ENCODE data around the gene KDM2A. TPM values are rescaled to one million over a fixed set of nuclear protein-coding genes. Genes with fewer than 3 reads are reported as not detected.

KDM2A gene
- total RNA-seq, 1 experiment from 2014 or later: 36.1 TPM

DNA sequence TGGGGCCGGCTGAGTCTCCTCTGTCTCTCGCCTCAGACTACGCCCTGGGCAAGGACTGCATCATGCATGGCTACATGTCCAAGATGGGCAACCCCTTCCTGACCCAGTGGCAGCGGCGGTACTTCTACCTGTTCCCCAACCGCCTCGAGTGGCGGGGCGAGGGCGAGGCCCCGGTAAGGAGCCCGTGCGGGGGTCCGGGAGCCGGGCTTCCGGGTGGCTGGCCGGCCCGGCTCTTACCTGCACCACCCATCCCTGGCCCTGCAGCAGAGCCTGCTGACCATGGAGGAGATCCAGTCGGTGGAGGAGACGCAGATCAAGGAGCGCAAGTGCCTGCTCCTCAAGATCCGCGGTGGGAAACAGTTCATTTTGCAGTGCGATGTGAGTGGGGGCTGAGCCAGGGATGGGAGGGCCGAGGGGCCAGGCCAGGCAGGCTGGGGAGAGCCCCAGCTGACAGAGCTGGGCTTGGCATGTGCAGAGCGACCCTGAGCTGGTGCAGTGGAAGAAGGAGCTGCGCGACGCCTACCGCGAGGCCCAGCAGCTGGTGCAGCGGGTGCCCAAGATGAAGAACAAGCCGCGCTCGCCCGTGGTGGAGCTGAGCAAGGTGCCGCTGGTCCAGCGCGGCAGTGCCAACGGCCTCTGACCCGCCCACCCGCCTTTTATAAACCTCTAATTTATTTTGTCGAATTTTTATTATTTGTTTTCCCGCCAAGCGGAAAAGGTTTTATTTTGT is 165.9 kb downstream of the KDM2A start:
- DNase-seq (ENCODE audit: low read depth): no peak

DNA sequence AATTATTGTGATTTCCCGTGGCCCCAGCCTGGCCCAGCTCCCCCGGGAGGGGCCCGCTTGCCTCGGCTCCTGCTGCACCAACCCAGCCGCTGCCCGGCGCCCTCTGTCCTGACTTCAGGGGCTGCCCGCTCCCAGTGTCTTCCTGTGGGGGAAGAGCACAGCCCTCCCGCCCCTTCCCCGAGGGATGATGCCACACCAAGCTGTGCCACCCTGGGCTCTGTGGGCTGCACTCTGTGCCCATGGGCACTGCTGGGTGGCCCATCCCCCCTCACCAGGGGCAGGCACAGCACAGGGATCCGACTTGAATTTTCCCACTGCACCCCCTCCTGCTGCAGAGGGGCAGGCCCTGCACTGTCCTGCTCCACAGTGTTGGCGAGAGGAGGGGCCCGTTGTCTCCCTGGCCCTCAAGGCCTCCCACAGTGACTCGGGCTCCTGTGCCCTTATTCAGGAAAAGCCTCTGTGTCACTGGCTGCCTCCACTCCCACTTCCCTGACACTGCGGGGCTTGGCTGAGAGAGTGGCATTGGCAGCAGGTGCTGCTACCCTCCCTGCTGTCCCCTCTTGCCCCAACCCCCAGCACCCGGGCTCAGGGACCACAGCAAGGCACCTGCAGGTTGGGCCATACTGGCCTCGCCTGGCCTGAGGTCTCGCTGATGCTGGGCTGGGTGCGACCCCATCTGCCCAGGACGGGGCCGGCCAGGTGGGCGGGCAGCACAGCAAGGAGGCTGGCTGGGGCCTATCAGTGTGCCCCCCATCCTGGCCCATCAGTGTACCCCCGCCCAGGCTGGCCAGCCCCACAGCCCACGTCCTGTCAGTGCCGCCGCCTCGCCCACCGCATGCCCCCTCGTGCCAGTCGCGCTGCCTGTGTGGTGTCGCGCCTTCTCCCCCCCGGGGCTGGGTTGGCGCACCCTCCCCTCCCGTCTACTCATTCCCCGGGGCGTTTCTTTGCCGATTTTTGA is 166.8 kb downstream of the KDM2A start:
- DNase-seq (ENCODE audit: low read depth): no peak

DNA sequence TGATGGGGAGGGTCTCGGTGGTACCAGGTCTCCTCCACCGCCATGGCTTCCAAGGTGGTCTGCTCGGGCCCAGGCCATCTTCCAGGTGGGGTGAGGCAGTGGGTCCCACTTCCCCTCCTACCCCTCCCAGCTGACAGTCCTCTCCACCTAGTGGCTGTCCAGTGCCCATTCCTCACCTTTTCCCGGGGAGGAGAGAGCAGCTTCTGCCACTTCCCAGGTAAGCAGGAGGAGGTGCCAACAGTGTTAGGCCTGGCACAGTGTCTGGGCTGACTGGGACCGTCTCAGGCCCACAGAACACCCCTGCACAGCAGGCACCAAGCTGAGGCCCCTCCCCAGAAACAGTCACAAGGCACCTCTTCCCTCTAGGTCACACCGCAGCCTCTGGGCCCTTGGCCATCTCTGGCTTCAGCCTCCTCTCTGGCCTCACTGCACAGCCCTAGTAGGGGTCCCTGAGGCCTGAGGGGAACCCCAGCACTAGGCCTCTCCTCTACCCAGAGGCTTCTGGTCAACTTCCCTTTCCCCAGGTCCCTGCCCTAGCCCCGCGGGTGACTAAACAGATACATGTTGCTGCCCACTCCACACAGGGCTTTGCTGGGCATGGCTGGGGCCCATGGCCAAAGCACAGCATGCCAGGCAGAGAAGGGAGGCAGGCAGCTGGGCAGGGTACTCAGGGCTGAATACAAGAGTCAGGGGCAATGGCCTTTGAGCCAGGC is 167.7 kb downstream of the KDM2A start:
- no peak for DNase-seq (ENCODE audit: low read depth)

DNA sequence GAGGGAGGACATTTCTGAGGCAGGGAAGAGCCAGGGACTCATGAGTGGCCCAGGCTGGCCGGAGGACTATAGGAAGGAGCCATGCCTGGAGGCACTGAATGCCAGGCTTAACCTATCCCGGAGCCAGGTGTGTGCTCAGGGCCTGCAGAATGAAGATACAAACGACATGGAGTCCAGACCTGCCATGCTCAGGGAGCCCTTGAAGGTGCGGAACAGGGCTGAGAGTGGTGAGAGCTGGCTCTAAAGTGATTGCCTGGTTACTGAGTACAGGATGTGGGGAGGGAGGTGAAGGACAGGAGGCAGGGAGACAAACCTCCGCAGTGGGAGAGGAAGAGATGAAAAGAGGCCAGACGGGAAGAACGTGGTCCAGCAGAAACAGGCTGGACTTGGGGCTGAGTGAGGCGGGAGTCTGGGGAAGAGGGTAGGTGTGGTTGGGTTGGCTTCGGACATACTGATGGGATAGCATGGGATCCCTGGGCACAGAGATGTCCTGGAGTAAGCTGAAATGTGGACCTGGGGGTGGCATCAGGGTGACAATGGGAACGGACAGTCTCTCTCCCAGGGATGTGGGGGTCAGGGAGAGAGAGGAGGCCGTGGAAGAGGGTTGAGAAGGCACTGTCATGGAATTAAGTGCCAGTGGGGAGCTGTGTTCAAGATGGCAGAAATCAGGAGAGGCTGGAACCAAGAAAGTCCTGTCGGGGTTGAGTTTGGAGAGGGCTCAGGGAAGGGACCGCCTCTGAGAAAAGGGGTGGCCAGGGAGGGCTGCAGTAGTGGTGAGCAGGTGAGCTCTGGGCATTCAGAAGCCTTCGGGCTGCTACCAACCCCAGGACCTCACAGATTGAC is 168.5 kb downstream of the KDM2A start:
- DNase-seq (ENCODE audit: low read depth): no peak

DNA sequence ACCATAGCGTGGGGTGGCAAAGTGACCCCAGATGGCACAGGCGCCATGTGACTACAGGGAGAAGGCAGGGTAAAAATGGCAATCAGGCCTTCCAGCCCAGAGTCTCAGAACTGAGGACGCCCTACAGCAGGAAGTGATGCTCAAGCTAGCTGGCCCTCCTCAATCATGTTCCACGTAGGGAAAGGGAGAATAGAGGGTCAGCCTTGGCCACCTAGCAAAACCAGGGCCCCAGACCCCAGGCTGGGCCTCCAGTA is 169.1 kb downstream of the KDM2A start:
- DNase-seq (ENCODE audit: low read depth): no peak

DNA sequence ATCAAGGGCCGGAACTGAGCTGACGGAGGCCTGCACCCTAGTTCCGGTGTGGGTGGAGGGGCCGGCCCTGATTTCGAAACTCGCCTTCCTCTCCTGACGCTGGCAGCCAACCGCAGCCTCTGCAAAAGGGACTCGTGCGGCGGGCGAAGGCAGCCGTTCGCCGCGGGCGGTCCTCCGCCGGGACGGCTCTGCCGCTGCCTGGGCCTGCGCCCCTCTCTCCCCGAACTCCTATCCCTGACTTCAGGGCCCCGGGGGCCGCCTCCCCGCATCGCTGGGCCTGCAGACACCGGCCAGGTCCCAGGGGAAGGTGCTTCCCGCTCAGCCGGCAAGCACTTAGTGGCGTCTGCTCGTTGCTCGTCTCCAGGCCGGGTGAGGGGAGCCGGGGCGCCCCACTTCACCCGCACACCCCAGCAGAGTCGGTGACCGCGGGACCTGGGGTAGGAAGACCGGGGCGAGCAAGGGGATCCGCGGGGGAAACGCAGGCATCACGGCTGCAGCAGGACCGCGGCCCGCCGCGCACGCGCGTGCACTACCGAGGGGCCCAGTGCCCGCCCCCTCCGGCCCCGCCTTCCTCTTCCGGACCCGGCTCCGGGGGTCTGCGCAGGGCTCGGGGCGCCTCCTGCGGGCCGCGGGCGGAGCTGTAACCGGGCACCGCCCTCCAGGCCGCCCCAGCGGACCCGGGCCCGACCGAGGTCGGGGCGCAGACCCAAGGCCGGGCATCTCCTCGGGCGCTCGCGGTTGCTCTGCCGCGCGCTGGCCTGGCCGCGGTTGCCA is 169.6 kb downstream of the KDM2A start:
- peak; percentile 85 for DNase-seq (ENCODE audit: low read depth)

DNA sequence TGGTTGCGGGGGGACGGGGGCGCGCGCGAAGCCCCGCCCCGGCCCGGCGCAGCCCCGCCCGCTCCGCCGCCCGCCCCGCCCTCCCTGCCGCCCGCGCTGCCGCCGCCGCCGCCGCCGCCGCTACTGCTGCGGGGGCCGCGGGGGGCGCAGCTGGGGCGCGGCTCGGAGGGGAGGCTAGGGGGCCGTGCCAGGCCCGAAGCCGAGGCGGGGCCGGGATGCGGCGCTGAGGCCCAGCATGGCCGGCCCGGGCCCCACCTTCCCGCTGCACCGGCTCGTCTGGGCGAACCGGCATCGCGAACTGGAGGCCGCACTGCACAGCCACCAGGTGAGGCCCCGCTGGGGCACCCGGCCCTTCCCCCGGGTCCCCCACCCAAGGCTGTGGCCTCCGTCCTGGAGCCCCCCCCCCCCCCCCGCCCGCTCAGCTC is 170.2 kb downstream of the KDM2A start, which contains the start of gene ANKRD13D:
Gene ANKRD13D, plus strand, starts transcription at position 78 of the 425 bp plus-strand sequence. Its CDS starts 158 bp downstream, at position 236.
- no peak for DNase-seq (ENCODE audit: low read depth)

DNA sequence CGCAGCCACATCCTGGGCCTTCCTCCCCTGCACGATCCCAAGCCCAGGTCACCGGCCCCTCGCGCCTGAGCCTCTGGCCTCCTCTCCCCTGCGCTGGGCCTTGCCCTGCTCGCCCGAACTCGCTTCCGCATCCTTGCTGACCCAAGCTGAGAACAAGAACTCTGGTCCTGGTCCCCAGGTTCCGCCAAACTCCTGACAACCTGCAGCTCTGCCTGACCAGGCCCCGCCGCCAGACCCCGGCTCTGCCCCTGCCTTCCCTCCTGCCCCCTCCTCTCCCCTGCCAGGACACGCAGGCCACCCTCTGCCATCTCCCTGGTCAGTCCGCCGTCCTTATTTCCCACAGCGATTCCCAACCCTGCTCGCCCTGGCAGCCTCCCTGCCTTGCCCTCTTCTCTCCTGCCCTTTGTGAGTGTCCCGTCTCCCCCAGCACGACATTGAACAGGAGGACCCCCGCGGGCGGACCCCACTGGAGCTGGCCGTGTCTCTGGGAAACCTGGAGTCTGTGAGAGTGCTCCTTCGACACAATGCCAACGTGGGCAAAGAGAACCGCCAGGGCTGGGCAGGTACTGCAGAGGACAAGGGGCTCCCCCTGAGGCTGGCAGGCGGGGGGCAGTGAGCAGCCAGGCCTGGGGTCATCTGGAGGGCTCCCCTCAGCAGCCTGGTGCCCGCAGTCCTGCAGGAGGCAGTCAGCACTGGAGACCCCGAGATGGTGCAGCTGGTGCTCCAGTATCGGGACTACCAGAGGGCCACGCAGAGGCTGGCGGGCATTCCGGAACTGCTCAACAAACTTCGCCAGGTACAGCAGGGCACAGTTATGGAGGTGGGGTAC is 170.8 kb downstream of the KDM2A start:
- no peak for DNase-seq (ENCODE audit: low read depth)

DNA sequence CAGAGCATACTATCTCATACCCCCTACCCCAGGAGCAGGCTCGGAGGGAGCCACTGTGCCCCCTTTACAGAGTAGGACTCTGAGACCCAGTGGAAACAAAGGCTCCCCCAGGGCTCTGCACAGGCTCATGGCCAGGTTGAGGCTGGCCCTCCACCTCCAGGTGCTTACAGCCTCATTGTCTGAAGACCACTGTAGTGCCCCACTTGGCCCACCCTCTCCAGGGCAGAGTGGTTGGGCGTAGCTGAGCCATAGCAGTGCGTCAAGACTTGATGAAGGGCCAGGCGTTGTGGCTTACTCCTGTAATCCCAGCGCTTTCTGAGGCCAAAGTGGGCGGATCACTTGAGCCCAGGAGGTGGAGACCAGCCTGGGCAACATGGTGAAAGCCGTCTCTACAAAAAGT is 171.7 kb downstream of the KDM2A start:
- DNase-seq (ENCODE audit: low read depth): no peak

DNA sequence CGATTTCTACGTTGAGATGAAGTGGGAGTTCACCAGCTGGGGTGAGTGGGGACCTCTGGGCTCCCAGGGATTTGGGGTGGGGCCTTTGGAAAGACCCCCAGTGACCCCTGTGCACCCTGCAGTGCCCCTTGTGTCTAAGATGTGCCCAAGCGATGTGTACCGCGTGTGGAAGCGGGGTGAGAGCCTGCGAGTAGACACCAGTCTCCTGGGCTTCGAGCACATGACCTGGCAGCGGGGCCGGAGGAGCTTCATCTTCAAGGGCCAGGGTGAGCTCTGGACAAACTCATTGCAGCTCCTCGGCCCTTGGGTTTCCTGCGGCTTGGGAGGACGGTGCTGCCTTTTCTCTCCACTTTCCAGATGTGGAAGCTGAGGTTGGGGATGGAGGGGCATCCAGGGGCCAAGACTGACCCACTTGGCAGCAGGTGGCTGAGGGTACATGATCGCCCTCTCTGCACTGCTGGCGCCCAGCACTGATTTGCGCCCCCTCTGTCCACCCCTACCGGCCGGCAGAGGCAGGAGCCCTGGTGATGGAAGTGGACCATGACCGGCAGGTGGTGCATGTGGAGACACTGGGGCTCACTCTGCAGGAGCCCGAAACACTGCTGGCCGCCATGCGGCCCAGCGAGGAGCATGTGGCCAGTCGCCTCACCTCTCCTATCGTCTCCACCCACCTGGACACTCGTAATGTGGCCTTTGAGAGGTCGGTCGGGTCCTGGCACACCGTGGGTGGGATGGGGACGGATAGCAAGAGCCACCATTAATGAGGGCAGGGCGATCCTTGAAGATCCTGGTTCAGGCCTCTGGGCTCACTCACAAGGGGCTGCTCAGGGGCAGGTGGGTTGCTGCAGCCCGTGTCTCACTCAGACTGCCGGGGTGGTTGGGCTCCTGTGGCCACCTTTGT is 172.7 kb downstream of the KDM2A start:
- no peak for DNase-seq (ENCODE audit: low read depth)

DNA sequence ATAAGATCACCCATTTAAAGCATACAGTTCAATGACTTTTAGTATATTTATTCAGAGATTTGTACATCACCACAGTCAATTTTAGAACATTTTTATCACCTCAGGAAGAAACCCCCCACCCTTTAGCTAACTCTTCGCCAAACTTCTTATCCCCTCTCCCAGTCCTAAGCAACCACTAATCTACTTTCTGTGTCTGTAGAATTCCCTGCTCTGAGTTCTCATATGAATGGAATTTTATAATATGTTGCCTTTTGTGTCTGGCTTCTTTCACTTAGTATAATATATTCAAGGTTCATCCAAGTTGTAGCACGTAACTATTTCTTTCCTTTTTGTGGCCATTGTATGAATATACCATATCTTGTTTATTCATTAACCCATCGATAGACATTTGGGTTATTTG is 173.6 kb downstream of the KDM2A start:
- DNase-seq (ENCODE audit: low read depth): no peak

DNA sequence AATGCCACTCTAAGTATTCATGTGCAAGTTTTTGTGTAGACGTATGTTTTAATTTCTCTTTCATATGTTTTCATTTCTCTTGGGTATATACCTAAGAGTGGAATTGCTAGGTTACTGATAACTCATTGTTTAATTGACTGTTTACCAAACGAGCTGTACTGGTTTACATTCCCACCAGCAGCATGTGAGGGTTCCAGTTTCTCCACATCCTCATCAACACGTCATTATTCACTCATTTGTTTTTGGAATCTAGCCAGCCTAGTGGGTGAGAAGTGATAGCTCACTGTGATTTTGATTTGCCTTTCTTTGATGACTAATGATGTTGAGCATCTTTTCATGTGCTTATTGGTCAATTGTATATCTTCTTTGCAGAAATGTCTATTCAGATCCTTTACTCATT is 174.0 kb downstream of the KDM2A start:
- DNase-seq (ENCODE audit: low read depth): peak; percentile 82

DNA sequence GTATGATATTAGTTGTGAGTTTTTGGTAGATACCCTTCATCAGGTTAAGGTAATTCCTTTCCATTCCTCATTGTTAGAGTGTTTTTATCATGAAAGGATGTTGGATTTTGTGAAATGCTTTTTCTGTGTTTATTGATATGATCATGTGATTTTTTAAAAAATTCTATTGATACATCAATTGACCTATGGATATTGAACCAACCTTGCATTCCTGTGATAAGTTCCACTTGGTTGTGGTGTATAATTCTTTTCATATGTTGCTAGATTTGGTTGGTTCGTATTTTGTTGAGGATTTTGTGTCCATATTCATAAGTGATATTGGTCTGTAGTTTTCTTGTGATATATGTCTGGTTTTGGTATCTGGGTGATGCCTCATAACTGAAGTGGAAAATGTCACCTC is 176.8 kb downstream of the KDM2A start:
- DNase-seq (ENCODE audit: low read depth): no peak

DNA sequence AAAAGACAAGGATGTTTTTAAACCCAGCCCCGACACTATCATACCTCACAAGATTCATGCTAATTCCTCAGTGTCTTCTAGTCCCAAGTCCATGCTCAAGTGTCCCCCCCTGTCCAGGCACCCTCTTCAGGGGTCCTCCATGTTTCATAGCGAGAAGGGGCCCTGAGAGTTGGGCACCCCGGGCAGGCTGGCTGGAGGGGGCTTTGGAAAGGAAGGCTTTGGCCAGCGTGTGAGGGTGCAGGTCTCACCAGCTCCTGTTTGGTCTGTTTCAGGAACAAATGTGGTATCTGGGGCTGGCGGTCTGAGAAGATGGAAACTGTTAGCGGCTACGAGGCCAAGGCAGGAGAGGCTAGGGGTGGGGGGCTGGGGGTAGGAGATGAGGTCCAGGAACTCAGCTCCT is 179.7 kb downstream of the KDM2A start:
- DNase-seq (ENCODE audit: low read depth): no peak

DNA sequence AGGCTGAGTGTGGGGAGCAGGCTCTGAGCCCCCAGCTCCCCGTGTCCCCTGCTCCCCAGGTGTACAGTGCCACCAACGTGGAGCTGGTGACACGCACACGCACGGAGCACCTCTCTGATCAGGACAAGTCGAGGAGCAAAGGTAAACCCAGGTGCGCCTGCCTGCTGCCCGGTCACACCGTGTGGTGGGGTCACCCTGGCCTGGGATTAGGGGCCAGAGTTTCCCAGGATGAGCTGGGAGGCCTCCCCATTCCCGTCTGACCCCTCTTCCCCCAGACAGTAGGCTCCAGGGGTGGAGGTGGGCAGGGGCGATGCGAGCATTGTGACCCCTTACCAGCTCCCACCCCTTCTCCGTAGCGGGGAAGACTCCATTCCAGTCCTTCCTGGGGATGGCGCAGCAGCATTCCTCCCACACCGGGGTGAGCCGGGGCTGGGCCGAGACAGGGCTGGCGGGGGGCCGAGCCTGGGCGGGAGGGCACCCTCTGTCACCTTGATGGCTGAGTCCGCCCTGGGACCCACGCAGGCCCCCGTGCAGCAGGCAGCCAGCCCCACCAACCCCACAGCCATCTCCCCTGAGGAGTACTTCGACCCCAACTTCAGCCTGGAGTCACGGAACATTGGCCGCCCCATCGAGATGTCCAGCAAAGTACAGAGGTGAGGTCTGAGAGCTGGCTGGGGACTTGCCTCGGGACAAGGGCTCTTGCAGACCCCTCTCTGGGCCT is 180.6 kb downstream of the KDM2A start:
- no peak for DNase-seq (ENCODE audit: low read depth)

DNA sequence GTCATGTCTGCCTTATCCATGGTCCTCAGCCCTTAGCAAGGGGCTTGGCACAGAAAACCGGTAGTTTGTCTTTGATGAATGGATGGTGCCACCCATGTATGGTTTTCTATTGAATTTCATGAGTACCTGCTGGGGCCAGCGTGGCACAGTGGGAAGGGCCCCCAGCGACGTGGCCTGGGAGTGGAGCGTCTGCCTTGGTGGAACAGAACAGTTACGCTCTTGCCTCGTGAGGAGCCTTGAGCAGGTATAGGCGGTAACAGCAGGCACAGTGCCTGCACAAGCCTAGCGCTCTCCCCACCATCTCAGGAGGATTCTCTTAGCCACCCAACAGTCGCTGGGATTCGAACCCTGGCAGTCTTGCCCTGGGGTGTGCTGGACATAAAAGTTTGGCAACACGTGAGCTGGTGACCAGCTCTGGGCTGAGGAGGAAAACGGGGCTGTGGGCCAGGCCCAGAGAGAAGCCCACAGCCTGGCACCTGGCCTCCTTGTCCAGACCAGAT is 181.2 kb downstream of the KDM2A start:
- DNase-seq (ENCODE audit: low read depth): no peak

DNA sequence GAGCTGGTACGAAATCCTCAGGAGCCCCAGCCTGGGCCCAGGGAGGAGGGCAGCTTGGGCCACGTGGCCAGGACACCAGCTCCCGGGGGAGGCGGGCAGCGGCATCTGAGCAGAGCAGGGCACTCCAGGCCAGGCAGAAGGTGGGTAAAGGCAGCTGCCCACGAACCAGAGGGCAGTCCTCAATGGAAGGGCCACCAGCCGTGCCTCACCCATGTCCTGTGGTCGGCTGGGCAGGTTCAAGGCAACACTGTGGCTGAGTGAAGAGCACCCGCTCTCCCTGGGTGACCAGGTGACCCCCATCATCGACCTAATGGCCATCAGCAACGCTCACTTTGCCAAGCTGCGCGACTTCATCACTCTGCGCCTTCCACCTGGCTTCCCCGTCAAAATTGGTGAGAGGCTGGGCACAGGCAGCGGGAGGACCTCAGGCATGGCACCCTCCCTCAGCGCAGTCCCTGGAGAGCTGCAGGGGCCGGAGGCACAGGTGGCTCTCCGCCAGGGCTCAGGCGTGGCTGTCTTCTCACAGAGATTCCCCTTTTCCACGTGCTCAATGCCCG is 181.8 kb downstream of the KDM2A start:
- DNase-seq (ENCODE audit: low read depth): no peak
